Islet precursor cell (in vitro differentiated cells): ENCODE measurements around the gene C6orf52.
A peak's percentile ranks its signal among the peaks of the same experiment; 100 is the strongest.

ENCODE experiments used
- DNase-seq: peaks from one replicate; pipeline ENCODE4 v3.0.0-alpha.2; 2018

C6orf52 gene

DNA sequence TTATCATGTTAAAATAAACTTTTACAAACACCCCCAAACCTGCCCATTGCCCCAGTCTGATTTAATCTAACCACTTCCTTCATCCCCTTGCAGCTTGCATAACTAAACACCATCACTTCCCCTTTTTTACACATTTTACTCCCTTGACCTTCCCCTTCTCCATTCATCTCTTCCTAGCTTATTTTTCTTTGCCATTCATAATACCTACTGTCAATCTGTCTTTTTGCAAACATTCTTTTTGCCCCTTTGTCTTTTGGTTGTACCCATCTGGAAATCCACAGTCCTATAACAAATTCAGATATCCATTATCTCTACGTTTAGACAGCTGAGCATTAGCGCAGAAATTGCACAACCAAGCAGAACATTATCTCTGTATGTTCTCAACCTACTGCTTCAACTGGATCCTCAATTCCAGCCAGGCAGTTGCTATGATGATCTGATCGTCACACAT is 51.2 kb downstream of the C6orf52 start:
- DNase-seq = no peak

DNA sequence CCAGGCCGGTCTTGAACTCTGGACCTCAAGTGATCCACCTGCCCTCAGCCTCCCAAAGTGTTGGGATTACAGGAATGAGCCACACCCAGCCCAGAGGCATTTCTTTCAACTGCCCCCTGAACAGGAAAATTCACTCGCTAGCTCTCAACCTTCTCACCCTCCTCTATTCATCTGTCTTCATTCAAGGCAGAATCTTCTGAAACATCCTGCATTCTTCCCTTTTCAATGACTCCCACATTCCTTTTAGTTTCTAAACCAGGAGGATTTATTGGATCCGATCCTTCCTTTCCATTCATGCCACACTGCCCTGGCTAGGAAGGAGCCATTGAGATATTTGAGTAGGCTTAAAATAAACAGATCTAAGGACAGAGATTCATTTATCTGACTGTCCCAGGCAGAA is 52.9 kb downstream of the C6orf52 start:
- no peak for DNase-seq

DNA sequence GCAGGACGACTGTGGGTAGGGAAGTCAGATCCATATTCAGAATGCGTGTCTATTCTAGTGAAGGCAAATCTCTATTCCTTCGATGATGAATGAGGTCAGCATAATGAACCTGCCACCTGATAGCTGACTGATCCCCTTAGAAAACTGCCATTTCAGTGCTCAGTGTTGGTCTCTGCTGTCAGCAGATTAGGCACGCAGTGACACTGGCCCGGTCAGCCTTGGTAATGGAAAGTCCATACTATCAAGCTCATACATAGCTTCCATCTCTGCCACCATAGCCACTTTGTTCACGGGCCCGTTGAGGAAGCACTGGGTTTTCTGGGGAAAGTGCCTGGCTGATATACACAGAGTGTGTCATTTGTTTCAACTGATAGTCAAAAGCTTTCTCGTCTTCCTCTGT is 54.0 kb downstream of the C6orf52 start:
- no peak for DNase-seq

DNA sequence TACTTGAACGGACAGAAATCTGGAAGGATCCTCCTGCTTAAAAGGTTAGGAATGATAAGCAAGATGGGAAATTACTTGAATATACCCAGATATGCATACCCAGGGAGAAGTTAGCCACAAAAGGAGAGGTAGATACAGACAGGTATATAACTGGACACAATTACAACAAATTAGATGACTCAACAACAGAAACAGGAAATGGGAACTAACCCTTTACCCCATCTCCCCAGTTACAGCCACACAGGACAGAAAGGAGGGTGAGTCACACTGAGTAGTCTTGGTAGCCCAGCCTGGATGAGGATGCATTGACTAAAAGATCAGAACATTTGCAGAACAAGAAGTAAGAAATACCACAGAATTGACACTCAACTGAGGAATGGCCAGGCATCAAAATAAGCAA is 61.2 kb downstream of the C6orf52 start:
- DNase-seq = peak; percentile 91

DNA sequence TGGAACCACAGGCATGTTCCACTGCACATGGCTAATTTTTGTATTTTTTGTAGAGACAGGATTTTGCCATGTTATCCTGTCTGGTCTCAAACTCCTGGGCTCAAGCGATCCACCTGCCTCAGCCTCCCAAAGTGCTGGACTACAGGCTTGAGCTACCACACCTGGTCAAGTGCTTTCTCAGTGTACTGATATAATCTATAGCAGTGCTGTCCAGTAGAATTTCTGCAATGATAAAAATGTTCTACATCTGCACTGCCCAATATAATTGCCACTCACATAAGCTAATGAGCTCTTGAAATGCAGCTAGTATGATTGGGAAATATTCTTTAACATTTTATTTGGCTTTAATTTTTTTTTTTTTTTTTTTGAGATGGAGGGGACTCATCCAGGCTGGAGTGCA is 64.2 kb downstream of the C6orf52 start:
- no peak for DNase-seq

DNA sequence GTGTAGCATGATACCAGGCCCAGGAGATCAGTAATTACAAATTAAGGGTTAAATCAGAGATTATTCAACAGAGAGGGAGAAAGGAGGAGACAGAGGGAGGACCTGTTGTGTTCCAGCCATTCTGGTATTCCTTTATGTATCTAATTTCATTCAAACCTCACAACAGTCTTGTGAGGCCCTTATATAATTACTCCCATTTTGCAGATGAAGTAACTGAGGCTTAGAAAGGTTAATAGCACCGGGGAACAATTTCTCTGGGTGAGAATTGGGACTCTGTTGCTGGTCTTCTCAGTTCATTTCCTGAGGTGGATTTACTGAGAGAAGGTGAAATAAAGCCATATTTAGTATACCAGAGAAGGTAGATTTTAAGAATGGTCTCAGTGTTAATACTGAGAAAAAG is 66.6 kb downstream of the C6orf52 start:
- no peak for DNase-seq

DNA sequence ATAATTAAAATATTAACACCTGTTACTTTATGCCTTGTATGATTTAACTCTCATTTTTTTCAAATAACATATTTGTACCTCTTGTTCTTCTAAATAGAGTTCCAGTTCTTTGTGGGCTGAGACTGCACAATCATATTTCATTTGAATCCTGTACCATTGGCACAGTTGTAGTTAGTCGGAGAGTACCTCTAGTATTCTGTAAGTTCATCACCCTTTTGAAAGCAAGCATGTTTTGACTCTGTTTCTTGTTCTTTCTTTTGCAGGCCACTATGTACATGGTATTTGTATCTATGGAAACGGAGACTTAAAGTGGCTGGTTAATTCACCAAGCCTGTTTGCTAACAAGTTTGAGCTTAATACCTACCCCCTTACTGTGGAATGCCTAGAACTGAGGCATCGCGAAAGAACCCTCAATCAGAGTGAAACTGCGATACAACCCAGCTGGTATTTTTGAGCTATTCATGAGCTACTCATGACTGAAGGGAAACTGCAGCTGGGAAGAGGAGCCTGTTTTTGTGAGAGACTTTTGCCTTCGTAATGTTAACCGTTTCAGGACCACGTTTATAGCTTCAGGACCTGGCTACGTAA is 68.2 kb downstream of the C6orf52 start:
- no peak for DNase-seq

DNA sequence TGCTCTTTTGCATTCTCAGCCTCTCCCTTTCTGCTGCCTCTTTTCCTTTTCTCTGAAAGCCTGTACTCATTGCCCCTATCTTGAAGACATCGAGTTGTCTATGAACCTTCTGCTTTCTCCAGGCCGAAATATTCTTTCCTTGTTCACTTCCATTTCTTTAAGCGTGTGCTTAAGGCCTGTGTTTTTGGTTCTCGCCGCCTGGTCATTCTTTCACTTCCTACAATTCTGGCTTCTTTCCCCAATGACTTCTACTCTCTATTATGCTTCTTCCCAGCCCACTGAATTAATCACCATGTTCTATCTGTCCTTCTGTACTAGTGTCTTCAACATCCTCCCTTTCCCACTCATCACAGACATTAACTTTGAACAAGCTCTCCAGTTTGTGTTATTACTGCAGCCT is 69.6 kb downstream of the C6orf52 start:
- no peak for DNase-seq

DNA sequence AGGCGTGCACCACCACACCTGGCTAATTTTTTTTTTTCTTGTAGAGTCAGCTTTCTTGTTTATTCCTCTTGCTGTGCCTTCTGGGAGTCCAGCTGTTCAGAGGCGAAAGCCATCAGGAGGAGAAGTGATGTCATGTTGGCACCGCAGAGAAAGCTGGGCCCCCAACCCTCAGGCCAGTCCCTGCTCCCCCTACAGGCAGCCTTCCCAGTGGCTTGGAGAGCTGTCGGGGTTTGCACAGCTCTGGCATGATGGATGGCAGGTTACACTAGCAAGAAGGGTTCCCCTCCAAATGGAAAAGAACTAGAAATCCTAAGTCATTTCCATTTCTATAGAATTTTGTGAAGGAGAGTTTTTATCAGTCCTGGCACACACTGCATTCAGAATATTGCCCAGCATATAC is 72.6 kb downstream of the C6orf52 start:
- no peak for DNase-seq
